Lower leg skin (tissue), 4 donors: Measurements from ENCODE around the gene CPT2. TPM values are rescaled to one million over a fixed set of nuclear protein-coding genes. Genes with fewer than 3 reads are reported as not detected.

Source experiments
- DNase-seq, 2 donors: peaks; one replicate each; pipeline ENCODE4 v3.0.0-alpha.2; 2019; ENCODE audit warnings: low spot score in 2 of 2
- H3K4me3 ChIP-seq: fragments of 200-600 bp; sonication (generic); 2 replicates; pipeline ENCODE4 v1.5.1; 2017; ENCODE audit warnings: mild to moderate bottlenecking, low read depth; ENCODE audit not compliant: poor library complexity, severe bottlenecking
- POLR2A ChIP-seq, 2 donors: fragments of 450-650 bp; IDR thresholded peaks; one replicate each; pipeline ENCODE4 v1.6.1; 2016 to 2017; ENCODE audit warnings: antibody characterized with exemption in 2 of 2, mild to moderate bottlenecking in 1 of 2, moderate library complexity in 1 of 2
- WGBS, 2 donors: methylation state at CpG; one replicate each; pipeline ENCODE4 v1.1.5; 2018; 5-methylcytosine and 5-hydroxymethylcytosine counted together
- intact Hi-C: fragments of 100-400 bp; cut with DNase I; formaldehyde crosslinking; loops from one replicate; pipeline ENCODE4 v1.15.0; 2023; ENCODE audit warnings: low total_unique reads
- total RNA-seq, 4 donors: library from RNA; depleted of rRNA; stranded (reverse); fragments of >200 nt; gene quantifications; one replicate each; pipeline ENCODE4 v1.1.0, GENCODE V29; 2016
- TF ChIP-seq, protein P1 (sequence below), 3 donors: fragments of 450-650 bp; IDR thresholded peaks; one replicate each; pipeline ENCODE4 v1.5.1; 2016; ENCODE audit warnings: antibody characterized with exemption in 3 of 3, mild to moderate bottlenecking in 3 of 3, moderate library complexity in 2 of 3

The CPT2 gene
- 10 to 100 TPM; 30.1 to 47.1 (median 36.7) TPM for total RNA-seq

- WGBS, 2 donors, result 1% methylated on average over 44 to 57 of the region's 57 CpGs
- peak; percentile 91 to 98 for DNase-seq
- H3K4me3 ChIP-seq, result peak within 1 kb of the TSS; percentile 93
- intact Hi-C loops, result no loop called here
- TF ChIP-seq, protein P1, sequence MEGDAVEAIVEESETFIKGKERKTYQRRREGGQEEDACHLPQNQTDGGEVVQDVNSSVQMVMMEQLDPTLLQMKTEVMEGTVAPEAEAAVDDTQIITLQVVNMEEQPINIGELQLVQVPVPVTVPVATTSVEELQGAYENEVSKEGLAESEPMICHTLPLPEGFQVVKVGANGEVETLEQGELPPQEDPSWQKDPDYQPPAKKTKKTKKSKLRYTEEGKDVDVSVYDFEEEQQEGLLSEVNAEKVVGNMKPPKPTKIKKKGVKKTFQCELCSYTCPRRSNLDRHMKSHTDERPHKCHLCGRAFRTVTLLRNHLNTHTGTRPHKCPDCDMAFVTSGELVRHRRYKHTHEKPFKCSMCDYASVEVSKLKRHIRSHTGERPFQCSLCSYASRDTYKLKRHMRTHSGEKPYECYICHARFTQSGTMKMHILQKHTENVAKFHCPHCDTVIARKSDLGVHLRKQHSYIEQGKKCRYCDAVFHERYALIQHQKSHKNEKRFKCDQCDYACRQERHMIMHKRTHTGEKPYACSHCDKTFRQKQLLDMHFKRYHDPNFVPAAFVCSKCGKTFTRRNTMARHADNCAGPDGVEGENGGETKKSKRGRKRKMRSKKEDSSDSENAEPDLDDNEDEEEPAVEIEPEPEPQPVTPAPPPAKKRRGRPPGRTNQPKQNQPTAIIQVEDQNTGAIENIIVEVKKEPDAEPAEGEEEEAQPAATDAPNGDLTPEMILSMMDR (IDR thresholded peaks at IDR 0.05), result no peak
- peak in 1 of 2 donors; percentile 94 for TF ChIP-seq POLR2A (IDR thresholded peaks at IDR 0.05)
These were observed at the start of gene CPT2 for GRCh38 chr1:53196485-53197290. Gene CPT2, plus strand, starts transcription at chr1:53196824. Its CDS starts 120 bp downstream, at chr1:53196944.

DNA sequence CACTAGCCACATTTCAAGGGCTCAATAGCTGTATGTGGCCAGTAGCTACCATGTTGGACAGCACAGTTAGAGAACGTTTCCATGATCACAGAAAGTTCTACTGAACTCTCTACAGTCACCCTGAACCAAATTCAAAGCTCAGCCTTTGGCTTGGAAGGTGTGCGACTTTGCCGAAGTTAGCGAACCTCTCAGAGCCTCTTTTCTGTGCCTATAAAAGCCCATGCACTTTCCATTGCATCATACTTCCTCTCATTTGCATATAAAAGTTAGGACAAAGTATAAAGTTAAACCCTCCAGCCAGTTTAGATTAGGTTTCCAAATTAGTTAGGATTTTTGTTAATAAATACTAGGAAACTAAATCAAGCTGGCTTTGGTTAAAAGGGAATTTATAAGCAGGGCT lies 49.5 kb upstream of the CPT2 start:
- 71 to 83% methylated on average over 4 of the region's 4 CpGs for WGBS, 2 donors
- intact Hi-C loops, result no loop called here
- H3K4me3 ChIP-seq, result no peak overlapping the region
- peak in 1 of 2 donors; percentile 0 for DNase-seq
- TF ChIP-seq, protein P1 (IDR thresholded peaks at IDR 0.05), result no peak
- TF ChIP-seq POLR2A (IDR thresholded peaks at IDR 0.05), result no peak

GRCh38 chr1:53148123-53148522 lies 48.5 kb upstream of the CPT2 start:
- 81 to 87% methylated on average over 3 of the region's 3 CpGs for WGBS, 2 donors
- intact Hi-C loops, result no loop called here
- DNase-seq, result no peak
- no peak for TF ChIP-seq POLR2A (IDR thresholded peaks at IDR 0.05)
- TF ChIP-seq, protein P1 (IDR thresholded peaks at IDR 0.05), result no peak
- H3K4me3 ChIP-seq, result no peak overlapping the region

DNA sequence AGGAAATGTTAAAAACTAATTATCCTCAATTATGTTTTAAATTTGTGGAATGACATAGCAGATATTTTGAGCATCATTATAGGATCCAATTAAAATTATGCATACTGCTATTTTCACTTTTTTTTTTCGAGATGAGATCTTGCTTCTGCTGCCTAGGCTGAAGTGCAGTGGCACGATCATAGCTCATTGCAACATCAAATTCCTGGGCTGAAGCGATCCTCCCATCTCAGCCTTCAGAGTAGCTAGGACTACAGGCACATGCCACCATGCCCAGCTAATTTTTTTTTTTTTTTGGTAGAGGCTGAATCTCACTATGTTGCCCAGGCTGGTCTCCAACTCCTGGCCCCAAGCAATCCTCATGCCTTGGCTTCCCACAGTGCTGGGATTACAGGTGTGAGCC lies 42.9 kb upstream of the CPT2 start:
- WGBS, 2 donors, result 66% methylated on average over 3 of the region's 3 CpGs
- intact Hi-C loops, result no loop called here
- H3K4me3 ChIP-seq, result no peak overlapping the region
- TF ChIP-seq, protein P1 (IDR thresholded peaks at IDR 0.05), result no peak
- TF ChIP-seq POLR2A (IDR thresholded peaks at IDR 0.05), result no peak
- peak in 1 of 2 donors; percentile 78 for DNase-seq

DNA sequence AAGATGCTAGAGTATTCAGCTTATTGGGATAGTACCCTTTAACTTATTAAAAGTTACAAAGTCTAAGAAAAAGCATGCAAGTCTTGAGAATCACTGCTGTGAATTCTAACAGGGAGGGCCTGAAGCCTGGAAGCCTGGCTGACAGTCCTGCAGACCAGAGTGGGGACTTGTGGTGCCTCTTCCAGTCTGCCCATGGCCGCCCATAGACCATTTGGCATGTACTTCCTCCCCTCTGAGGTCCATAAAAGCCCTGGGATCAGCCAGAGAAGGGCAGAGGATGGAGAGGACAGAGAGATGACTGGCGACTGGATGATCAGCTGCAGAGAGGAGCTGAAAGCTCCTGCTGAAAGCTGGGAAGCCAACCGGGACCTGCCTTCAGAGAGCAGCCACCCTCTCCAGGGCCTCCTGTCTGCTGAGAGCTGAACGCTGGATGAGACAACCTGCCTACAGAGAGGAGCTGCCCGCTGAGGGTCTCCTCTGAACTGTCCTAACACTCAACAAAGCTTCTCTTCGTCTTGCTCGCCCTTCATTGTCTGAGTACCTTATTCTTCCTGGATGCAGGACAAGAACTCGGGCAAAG lies 41.7 kb upstream of the CPT2 start:
- no peak overlapping the region for H3K4me3 ChIP-seq
- TF ChIP-seq, protein P1 (IDR thresholded peaks at IDR 0.05), result no peak
- no peak for TF ChIP-seq POLR2A (IDR thresholded peaks at IDR 0.05)
- peak in 1 of 2 donors; percentile 61 for DNase-seq
- intact Hi-C loops, result no loop called here
- 75 to 82% methylated on average over 8 of the region's 8 CpGs for WGBS, 2 donors
